AG09309 (cell line): ENCODE results near the gene TSPO.
"Not testable (repeated sequence)": the region's sequence is repeated elsewhere in the genome, so short reads cannot be mapped to it uniquely, and the experiment has no call there.

Experiments used
- DNase-seq: peaks from one replicate; pipeline ENCODE4 v3.0.0-alpha.2; 2010; ENCODE audit warnings: low read depth
- H3K4me3 ChIP-seq: 2 replicates; pipeline ENCODE4 v1.5.1; 2011; ENCODE audit warnings: mild to moderate bottlenecking, low read depth, low read length, moderate library complexity; ENCODE audit not compliant: control insufficient read depth
- TF ChIP-seq, protein P1 (sequence below): IDR thresholded peaks from 2 replicates; pipeline ENCODE4 v1.5.1; 2011; ENCODE audit warnings: mild to moderate bottlenecking, low read depth, low read length, inconsistent platforms; ENCODE audit not compliant: insufficient read depth, control insufficient read depth; ENCODE audit errors: missing control alignments

Gene TSPO

GRCh38 chr22:43144949-43145348 lies 6.4 kb upstream of the TSPO start:
- TF ChIP-seq, protein P1, sequence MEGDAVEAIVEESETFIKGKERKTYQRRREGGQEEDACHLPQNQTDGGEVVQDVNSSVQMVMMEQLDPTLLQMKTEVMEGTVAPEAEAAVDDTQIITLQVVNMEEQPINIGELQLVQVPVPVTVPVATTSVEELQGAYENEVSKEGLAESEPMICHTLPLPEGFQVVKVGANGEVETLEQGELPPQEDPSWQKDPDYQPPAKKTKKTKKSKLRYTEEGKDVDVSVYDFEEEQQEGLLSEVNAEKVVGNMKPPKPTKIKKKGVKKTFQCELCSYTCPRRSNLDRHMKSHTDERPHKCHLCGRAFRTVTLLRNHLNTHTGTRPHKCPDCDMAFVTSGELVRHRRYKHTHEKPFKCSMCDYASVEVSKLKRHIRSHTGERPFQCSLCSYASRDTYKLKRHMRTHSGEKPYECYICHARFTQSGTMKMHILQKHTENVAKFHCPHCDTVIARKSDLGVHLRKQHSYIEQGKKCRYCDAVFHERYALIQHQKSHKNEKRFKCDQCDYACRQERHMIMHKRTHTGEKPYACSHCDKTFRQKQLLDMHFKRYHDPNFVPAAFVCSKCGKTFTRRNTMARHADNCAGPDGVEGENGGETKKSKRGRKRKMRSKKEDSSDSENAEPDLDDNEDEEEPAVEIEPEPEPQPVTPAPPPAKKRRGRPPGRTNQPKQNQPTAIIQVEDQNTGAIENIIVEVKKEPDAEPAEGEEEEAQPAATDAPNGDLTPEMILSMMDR: no peak
- no peak for DNase-seq
- no peak overlapping the region for H3K4me3 ChIP-seq

DNA sequence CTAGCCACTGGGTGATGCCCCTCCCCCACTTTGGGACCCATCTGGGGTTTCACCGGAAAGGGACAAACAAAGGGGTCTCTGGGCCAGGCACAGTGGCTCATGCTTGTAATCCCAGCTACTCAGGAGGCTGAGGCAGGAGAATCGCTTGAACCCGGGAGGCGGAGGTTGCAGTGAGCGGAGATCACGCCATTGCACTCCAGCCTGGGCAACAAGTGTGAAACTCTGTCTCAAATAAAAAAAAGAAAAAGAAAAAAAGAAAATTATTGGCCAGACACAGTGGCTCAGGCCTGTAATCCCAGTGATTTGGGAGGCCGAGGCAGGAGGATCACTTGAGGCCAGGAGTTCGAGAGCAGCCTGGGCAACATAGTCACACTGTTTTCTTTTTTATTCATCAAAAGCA lies 6.0 kb upstream of the TSPO start:
- not testable (repeated sequence) for DNase-seq, H3K4me3 ChIP-seq

- not testable (repeated sequence) for DNase-seq, H3K4me3 ChIP-seq
Observed at GRCh38 chr22:43146332-43146731, 5.0 kb upstream of the TSPO start.

DNA sequence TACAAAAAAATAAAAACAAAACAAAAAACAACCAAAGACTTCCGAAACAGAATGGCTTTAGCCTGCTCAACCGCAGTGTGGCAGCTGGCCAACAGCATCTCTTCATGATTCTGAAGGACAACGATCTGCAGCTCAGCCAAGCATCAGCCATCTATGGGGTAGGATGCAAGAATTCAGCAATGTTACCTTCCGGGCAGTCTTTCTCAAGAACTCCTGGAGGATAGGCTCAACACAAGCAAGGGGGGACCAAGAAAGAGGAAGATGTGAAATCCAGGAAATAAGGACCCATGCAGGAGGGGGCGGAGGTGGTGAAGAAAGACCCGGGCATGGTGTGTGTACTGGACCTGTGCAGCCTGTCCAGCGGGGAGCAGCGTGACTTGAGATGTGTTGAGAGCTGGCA lies 3.5 kb upstream of the TSPO start:
- TF ChIP-seq, protein P1: no peak
- H3K4me3 ChIP-seq: no peak overlapping the region
- DNase-seq: no peak

- H3K4me3 ChIP-seq: no peak overlapping the region
- TF ChIP-seq, protein P1: no peak
- no peak for DNase-seq
Observed at GRCh38 chr22:43148581-43148980, 2.8 kb upstream of the TSPO start.

GRCh38 chr22:43150731-43151206 lies 590 bp upstream of the TSPO start:
- H3K4me3 ChIP-seq: peak overlapping the region; percentile 88
- no peak for DNase-seq
- TF ChIP-seq, protein P1: no peak

DNA sequence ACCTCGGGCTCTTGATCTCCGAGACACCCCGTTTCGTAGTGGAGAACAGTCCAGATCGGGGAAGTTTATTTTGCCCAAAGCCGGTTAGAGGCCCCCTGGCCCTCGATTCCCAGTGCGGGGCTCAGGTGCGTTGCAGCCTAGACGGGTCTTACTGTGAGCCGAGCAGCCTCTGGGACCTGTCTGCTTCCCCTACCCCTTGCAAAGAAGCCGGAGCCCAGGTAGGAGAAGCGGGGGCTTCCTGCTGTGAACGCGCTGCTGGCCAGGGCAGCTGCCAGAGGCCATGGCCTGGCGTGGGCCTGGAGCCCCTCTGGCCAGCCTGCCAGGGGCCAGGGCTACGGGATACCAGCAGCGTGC lies 621 bp downstream of the TSPO start:
- TF ChIP-seq, protein P1: no peak
- peak overlapping the region; percentile 88 for H3K4me3 ChIP-seq

DNA sequence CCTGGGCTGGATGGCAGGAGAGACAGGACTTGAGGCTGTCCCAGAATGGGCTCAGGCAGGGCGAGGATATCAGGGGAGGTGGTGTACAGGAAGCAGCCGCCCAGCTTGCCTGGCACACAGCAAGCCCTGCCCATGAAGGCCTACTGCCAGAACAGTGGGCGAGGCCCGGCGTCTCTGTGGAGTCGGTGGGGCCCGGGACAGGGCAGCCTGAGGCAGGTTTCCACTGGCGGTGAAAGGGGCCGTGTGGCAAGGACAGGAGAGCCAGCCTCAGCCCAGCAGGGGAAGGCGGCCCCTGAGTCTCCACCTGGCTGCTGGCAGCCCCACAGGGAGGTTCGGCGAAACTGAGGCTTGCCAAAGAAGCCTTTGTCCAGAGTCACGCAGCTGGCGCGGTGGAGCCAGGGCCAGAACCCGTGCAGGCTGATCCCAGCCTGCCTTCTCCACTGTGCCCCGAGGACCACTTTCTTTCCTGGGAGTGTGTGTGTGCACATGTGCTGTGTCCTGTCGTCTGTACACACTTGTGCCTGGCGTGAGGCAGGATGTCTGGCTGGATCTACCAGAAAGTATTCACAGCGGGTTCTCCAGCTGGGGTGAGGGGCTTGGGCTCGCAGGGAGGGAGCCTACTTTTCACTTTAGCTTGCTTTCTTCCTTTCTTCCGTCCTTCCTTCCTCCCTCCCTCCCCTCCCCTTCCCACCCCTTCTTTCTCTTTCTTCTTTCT lies 1.2 kb downstream of the TSPO start:
- H3K4me3 ChIP-seq: peak overlapping the region; percentile 88
- no peak for DNase-seq
- TF ChIP-seq, protein P1: no peak

More for the DNA sequence above, 621 bp downstream of the TSPO start:
- DNase-seq: no peak
